ENCODE results near the gene SLC16A5.

- peak; percentile 92 for TF ChIP-seq TAF1 (IDR thresholded peaks at IDR 0.05; ENCODE audit: borderline replicate concordance, low read depth, low read length)
- peak; percentile 100 for TF ChIP-seq POLR2AphosphoS5 (IDR thresholded peaks at IDR 0.05; ENCODE audit: low read depth, low read length)
- peak; percentile 100 for TF ChIP-seq POLR2A (IDR thresholded peaks at IDR 0.05; ENCODE audit: low read depth, low read length)
Observed at GRCh38 chr17:75154195-75155106, 66.7 kb downstream of the SLC16A5 start, which contains the start of gene JPT1.

Data from GM12892 (cell line).